GM12875 (cell line): ENCODE measurements around the gene CACTIN.
A peak's percentile ranks its signal among the peaks of the same experiment; 100 is the strongest.

Source experiments
- H3K4me3 ChIP-seq: one replicate; pipeline ENCODE4 v1.5.1; 2011; ENCODE audit warnings: low read depth, low read length, control low read depth
- CTCF ChIP-seq: IDR thresholded peaks from 2 replicates; pipeline ENCODE4 v1.5.1; 2011; ENCODE audit warnings: low read depth, mild to moderate bottlenecking, control low read depth, inconsistent platforms, low read length, moderate library complexity, borderline replicate concordance; ENCODE audit not compliant: insufficient read depth

Gene CACTIN

DNA sequence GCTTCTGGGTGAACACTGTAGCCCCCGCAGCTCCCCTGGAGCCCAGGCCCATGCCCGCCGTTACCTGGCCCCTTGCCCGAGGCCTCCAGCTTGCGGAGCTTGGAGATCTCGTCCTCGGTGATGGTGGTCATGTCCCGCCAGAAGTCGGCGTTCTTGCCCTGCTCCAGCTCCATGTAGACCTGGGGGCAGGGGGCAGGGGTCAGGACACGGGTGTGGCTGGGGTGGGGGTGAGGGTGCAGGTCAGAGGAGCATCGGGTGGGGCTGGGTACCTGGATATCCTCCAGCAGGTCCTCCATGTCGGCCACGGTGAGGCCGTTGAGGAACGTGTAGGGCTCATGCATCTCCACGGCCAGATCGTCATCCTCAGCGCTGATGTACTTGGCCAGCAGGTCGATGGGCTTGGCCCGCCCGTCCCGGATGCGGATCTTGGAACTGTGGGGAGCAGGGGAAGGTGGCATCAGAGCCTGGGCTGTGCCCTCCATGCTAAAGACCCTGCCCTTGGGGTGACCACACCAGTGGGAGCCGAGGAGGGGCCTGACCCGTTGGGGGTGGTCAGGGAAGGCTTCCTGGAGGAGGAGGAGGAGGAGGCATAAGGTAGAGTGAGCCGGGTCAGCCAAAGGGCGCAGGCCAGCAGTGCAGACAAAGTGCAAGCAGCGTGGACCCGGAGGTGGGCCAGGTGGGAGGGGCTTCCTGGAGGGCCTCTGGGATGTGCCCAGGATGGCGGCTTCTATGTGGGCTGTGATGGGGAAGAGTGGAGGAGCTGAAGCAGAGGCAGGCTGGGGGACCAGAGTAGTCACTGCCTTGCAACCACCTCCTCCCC lies 7.6 kb downstream of the CACTIN start:
- TF ChIP-seq CTCF: no peak
- no peak overlapping the region for H3K4me3 ChIP-seq

GRCh38 chr19:3618144-3618810 lies 8.3 kb downstream of the CACTIN start:
- H3K4me3 ChIP-seq: no peak overlapping the region
- TF ChIP-seq CTCF: peak; percentile 95

DNA sequence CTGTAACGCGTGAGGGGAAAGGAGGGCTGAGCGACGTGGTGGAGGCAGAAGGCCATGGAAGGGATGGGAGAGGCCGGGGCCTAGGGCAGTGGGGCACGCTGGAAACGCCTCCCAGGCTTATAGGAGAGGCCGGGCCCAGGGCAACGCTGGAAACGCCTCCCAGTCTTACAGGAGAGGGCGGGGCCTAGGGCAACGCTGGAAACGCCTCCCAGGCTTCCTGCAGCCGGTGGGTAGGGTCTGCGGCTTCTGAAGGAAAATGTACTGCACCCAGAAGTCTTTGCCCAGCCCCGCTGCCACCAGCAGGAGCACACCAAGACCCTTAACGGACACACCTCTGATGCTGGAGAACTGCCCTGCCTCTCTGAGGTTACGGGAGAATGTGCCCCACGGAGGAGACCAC lies 9.1 kb downstream of the CACTIN start:
- TF ChIP-seq CTCF: no peak
- H3K4me3 ChIP-seq: no peak overlapping the region

- TF ChIP-seq CTCF: no peak
- no peak overlapping the region for H3K4me3 ChIP-seq
These were observed 11.0 kb downstream of the CACTIN start for GRCh38 chr19:3615524-3616135.

DNA sequence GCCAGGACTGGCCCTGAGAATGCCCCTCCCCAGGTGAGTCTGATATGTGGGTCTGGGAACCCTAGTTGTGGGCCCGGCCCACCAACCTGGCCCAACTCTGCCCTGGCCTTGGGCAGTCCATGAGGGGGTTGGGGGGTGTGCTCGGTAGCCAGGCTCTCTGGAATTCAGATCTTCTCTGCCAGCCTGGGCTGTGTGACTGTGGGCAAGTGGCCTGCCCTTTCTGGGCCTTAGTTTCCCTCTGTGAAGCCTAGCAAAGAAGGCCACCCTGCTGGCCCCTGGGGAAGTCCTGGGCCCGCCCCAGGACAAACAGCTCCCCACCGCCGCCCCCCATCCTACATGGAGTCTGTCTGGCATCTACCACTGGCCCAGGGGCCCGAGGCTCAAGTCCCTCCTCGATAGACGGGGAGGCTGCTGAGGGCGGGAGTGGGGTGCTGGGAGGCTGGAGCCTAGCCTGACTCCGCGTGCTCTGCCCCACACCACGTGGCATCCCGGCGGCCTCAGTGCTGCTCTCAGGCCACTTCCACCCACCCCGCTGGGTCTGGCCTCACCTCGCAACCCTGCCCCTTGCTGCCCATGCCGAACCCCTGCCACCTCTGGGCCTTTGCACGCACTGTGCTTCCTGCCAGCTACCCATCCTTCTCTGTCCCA lies 11.6 kb downstream of the CACTIN start:
- H3K4me3 ChIP-seq: no peak overlapping the region
- TF ChIP-seq CTCF: no peak

DNA sequence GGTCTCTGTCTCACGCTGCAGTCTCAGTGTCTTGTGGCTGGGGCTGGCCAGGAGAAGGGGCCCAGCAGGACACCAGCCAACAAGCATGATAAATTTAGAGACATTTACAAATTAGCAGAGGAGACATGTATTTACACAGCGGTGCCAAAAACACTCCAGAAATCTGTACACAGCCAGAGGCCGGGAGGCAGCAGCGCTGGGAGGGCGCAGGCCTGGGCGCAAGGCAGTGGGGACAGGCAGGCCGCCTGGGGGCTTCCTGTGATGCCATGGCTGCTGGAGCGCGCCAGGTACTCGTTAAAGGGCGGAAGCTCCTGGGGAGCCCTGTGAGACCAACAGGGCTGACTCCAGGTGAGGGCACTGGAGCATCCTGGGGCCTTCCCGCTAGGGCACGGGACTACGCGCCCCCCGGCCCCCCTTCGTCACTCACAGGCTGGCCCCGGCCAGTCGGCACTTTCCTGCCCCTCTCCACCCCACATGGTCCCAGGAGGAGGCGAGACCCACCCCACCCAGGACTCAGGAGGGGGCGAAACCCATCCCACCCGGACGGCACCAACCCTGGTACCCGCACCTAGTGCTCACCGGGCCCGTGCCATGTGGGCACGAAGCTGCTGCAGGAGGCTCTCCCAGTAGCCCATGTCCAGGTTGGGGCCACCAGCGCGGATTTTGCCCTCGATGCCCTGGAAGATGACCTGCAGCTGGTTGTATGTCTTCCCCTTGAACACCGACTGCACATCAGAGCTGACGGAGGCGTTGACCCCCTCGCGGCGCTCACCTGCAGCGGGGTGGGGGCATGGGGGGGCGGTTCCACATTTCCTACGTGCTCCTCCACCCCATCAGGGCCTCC lies 12.6 kb downstream of the CACTIN start:
- no peak for TF ChIP-seq CTCF
- H3K4me3 ChIP-seq: no peak overlapping the region
